H1 (cell line): ENCODE results near the gene CSRP1. TPM values are rescaled to one million over a fixed set of nuclear protein-coding genes. Genes with fewer than 3 reads are reported as not detected.

Experiments
- CTCF ChIA-PET: fragments of 300-600 bp; sonication (Branson Sonifier 250); formaldehyde crosslinking; loops from one replicate; lab custom pipeline; 2021; ENCODE audit not compliant: partially characterized antibody; lab: Charles Lee
- POLR2A ChIA-PET: fragments of 300-600 bp; sonication (Branson Sonifier 250); formaldehyde crosslinking; loops from one replicate; lab custom pipeline; 2021; ENCODE audit warnings: inconsistent platforms; ENCODE audit not compliant: partially characterized antibody; lab: Charles Lee
- DNase-seq, 2 experiments: peaks; one replicate each; pipeline versions ENCODE4 v3.0.0 to v3.0.0-alpha.2; 2010 to 2022; ENCODE audit warnings: low spot score in 2 of 2, low read depth in 1 of 2, mixed read lengths in 1 of 2
- FAIRE-seq: peaks from 2 replicates; lab custom pipeline; 2011; peaks lifted over from hg19 to GRCh38; lab: Jason Lieb, UNC
- H2AFZ ChIP-seq: 2 replicates; pipeline ENCODE4 v1.8.1; 2012; ENCODE audit warnings: low read length, inconsistent platforms
- H2AK5ac ChIP-seq: 2 replicates; pipeline ENCODE4 v1.6.1; 2013; ENCODE audit warnings: low read depth, low read length
- H2BK120ac ChIP-seq: replicated peaks from 2 replicates; pipeline ENCODE3; 2013; ENCODE audit warnings: low read depth, low read length, inconsistent platforms
- H2BK12ac ChIP-seq: 2 replicates; pipeline ENCODE4 v1.6.1; 2013; ENCODE audit warnings: low read depth, low read length
- H2BK15ac ChIP-seq: 2 replicates; pipeline ENCODE4 v1.6.1; 2013; ENCODE audit warnings: low read length
- H2BK20ac ChIP-seq: 2 replicates; pipeline ENCODE4 v1.6.1; 2013; ENCODE audit warnings: low read length
- H2BK5ac ChIP-seq: 2 replicates; pipeline ENCODE4 v1.6.1; 2013; ENCODE audit warnings: low read depth, low read length
- H3K14ac ChIP-seq: 2 replicates; pipeline ENCODE4 v1.6.1; 2013; ENCODE audit warnings: inconsistent platforms; ENCODE audit not compliant: insufficient read length
- H3K18ac ChIP-seq: 2 replicates; pipeline ENCODE4 v1.6.1; 2013; ENCODE audit warnings: low read length; ENCODE audit errors: extremely low read depth
- H3K23ac ChIP-seq: 2 replicates; pipeline ENCODE4 v1.6.1; 2013; ENCODE audit warnings: inconsistent platforms; ENCODE audit not compliant: insufficient read length
- H3K23me2 ChIP-seq: 2 replicates; pipeline ENCODE4 v1.6.1; 2013; ENCODE audit warnings: low read depth, low read length
- H3K27ac ChIP-seq: 2 replicates; pipeline ENCODE4 v1.6.1; 2011; ENCODE audit warnings: low read depth, low read length, inconsistent platforms
- H3K27me3 ChIP-seq, 4 experiments: replicated peaks in 1 of 4; 1 replicate in 1 of 4; 2 replicates in 3 of 4; pipeline versions ENCODE4 v1.6.1 to v1.8.1; 2011 to 2013; ENCODE audit warnings: low read length in 3 of 4, mild to moderate bottlenecking in 3 of 4, inconsistent platforms in 2 of 4, mixed read lengths in 2 of 4, moderate library complexity in 1 of 4; ENCODE audit not compliant: control insufficient read depth in 3 of 4, insufficient read depth in 3 of 4; ENCODE audit errors: extremely low read depth in 1 of 4
- H3K36me3 ChIP-seq, 4 experiments: 2 replicates each; pipeline versions ENCODE4 v1.6.1 to v1.8.1; 2011 to 2013; ENCODE audit warnings: mild to moderate bottlenecking in 4 of 4, low read length in 3 of 4, moderate library complexity in 2 of 4, control low read depth in 1 of 4, inconsistent platforms in 1 of 4; ENCODE audit not compliant: insufficient read depth in 4 of 4, control insufficient read depth in 2 of 4
- H3K4ac ChIP-seq: replicated peaks from 2 replicates; pipeline ENCODE3; 2013; ENCODE audit warnings: low read length, low read depth, mixed read lengths, inconsistent platforms; ENCODE audit not compliant: insufficient read length
- H3K4me1 ChIP-seq, 4 experiments: replicated peaks in 1 of 4; 1 replicate in 1 of 4; 2 replicates in 3 of 4; pipeline versions ENCODE4 v1.6.1 to v1.8.1; 2011 to 2013; ENCODE audit warnings: low read length in 3 of 4, inconsistent platforms in 2 of 4, mixed read lengths in 1 of 4; ENCODE audit not compliant: insufficient read depth in 4 of 4, control insufficient read depth in 3 of 4
- H3K4me2 ChIP-seq, 2 experiments: 2 replicates each; pipeline versions ENCODE4 v1.6.1 to v1.8.1; 2011 to 2013; ENCODE audit warnings: low read depth in 2 of 2, low read length in 2 of 2, control low read depth in 1 of 2, inconsistent platforms in 1 of 2, mild to moderate bottlenecking in 1 of 2; ENCODE audit not compliant: insufficient read depth in 1 of 2
- H3K4me3 ChIP-seq, 4 experiments: fragments of 200-600, 300-600 bp in 1 of 4; sonication (generic), shearing (Covaris generic), sonication (Bioruptor Twin) in 1 of 4; 2 replicates each; pipeline versions ENCODE4 v1.5.1 to v1.8.1; 2011 to 2016; ENCODE audit warnings: low read length in 4 of 4, low read depth in 3 of 4, control low read depth in 2 of 4, inconsistent platforms in 2 of 4, mild to moderate bottlenecking in 2 of 4, mixed read lengths in 1 of 4, moderate library complexity in 1 of 4; ENCODE audit not compliant: insufficient read depth in 2 of 4; ENCODE audit errors: extremely low read depth in 1 of 4
- H3K56ac ChIP-seq: replicated peaks from 2 replicates; pipeline ENCODE3; 2013; ENCODE audit warnings: low read depth, mild to moderate bottlenecking, mixed read lengths, low read length, inconsistent platforms; ENCODE audit not compliant: insufficient read length
- H3K79me1 ChIP-seq: 2 replicates; pipeline ENCODE4 v1.6.1; 2013; ENCODE audit warnings: low read depth, low read length, control low read depth
- H3K79me2 ChIP-seq, 2 experiments: 2 replicates each; pipeline versions ENCODE4 v1.6.1 to v1.8.1; 2012 to 2013; ENCODE audit warnings: low read length in 2 of 2, mild to moderate bottlenecking in 2 of 2, inconsistent platforms in 1 of 2; ENCODE audit not compliant: insufficient read depth in 2 of 2, control insufficient read depth in 1 of 2
- H3K9ac ChIP-seq, 4 experiments: replicated peaks in 1 of 4; 1 replicate in 1 of 4; 2 replicates in 3 of 4; pipeline versions ENCODE4 v1.6.1 to v1.8.1; 2011 to 2013; ENCODE audit warnings: low read depth in 3 of 4, low read length in 3 of 4, control low read depth in 2 of 4, mild to moderate bottlenecking in 2 of 4, moderate library complexity in 2 of 4, inconsistent platforms in 1 of 4; ENCODE audit errors: extremely low read depth in 1 of 4
- H3K9me3 ChIP-seq, 2 experiments: 2 replicates each; pipeline versions ENCODE4 v1.6.1 to v1.8.1; 2012 to 2013; ENCODE audit warnings: mild to moderate bottlenecking in 2 of 2, moderate library complexity in 2 of 2, control low read depth in 1 of 2, inconsistent platforms in 1 of 2, low read depth in 1 of 2, low read length in 1 of 2, mixed read lengths in 1 of 2; ENCODE audit not compliant: insufficient read depth in 2 of 2
- H4K20me1 ChIP-seq, 2 experiments: replicated peaks in 1 of 2; 2 replicates each; pipeline versions ENCODE3 to v1.8.1; 2011 to 2013; ENCODE audit warnings: inconsistent platforms in 2 of 2, low read length in 2 of 2, mild to moderate bottlenecking in 1 of 2; ENCODE audit not compliant: insufficient read depth in 2 of 2, control insufficient read depth in 1 of 2
- H4K5ac ChIP-seq: 2 replicates; pipeline ENCODE4 v1.6.1; 2013; ENCODE audit warnings: low read length, low read depth, mixed read lengths, inconsistent platforms; ENCODE audit not compliant: insufficient read length
- H4K8ac ChIP-seq: 2 replicates; pipeline ENCODE4 v1.8.0; 2013; ENCODE audit warnings: mild to moderate bottlenecking, moderate library complexity, low read length, inconsistent platforms; ENCODE audit not compliant: insufficient read depth; ENCODE audit errors: extremely low read depth
- H4K91ac ChIP-seq: replicated peaks from 2 replicates; pipeline ENCODE3; 2013; ENCODE audit warnings: low read length, mixed read lengths, inconsistent platforms; ENCODE audit not compliant: insufficient read length
- FOSL1 ChIP-seq: IDR thresholded peaks from 2 replicates; pipeline ENCODE4 v1.6.1; 2011; ENCODE audit warnings: mild to moderate bottlenecking, low read depth, low read length, moderate library complexity; ENCODE audit not compliant: insufficient read depth
- HDAC2 ChIP-seq, 2 experiments: fragments of 300-600 bp in 1 of 2; sonication (generic) in 1 of 2; IDR thresholded peaks; 2 replicates each; pipeline ENCODE4 v1.6.1; 2011 to 2012; ENCODE audit warnings: low read depth in 2 of 2, low read length in 2 of 2, mild to moderate bottlenecking in 2 of 2, moderate library complexity in 2 of 2, borderline replicate concordance in 1 of 2, inconsistent platforms in 1 of 2
- JUND ChIP-seq: IDR thresholded peaks from 2 replicates; pipeline ENCODE4 v1.6.1; 2011; ENCODE audit warnings: mild to moderate bottlenecking, improper control_type of control experiment, low read length
- KDM4A ChIP-seq: IDR thresholded peaks from one replicate; pipeline ENCODE4 v1.7.1; 2012; ENCODE audit warnings: low read depth, mild to moderate bottlenecking, moderate library complexity, low read length, inconsistent platforms; ENCODE audit not compliant: severe bottlenecking
- MAX ChIP-seq: IDR thresholded peaks from 2 replicates; pipeline ENCODE4 v1.6.1; 2012; ENCODE audit warnings: inconsistent platforms
- RFX5 ChIP-seq: IDR thresholded peaks from 2 replicates; pipeline ENCODE4 v1.6.1; 2011; ENCODE audit warnings: low read depth, low read length, improper control_type of control experiment, borderline replicate concordance
- SAP30 ChIP-seq: fragments of 300-600 bp; sonication (generic); IDR thresholded peaks from 2 replicates; pipeline ENCODE4 v1.7.1; 2012; ENCODE audit warnings: low read length, moderate library complexity, mild to moderate bottlenecking, inconsistent platforms; ENCODE audit not compliant: insufficient read depth, insufficient replicate concordance
- SIRT6 ChIP-seq: IDR thresholded peaks from one replicate; pipeline ENCODE4 v1.7.1; 2012; ENCODE audit warnings: low read length, inconsistent platforms
- TAF1 ChIP-seq: IDR thresholded peaks from 2 replicates; pipeline ENCODE4 v1.6.1; 2011; ENCODE audit warnings: mild to moderate bottlenecking, low read depth, low read length
- TAF7 ChIP-seq: optimal IDR thresholded peaks from 2 replicates; pipeline ENCODE3; 2011; ENCODE audit warnings: low read depth, mild to moderate bottlenecking, inconsistent platforms, low read length, moderate library complexity, borderline replicate concordance
- USF2 ChIP-seq: IDR thresholded peaks from 2 replicates; pipeline ENCODE4 v1.6.1; 2011; ENCODE audit warnings: low read length, improper control_type of control experiment
- WGBS, 2 experiments: shearing (Covaris generic) in 1 of 2; methylation state at CpG; one replicate each; pipeline versions ENCODE4 v1.1.6 to v1.1.7; 2013 to 2015; ENCODE audit warnings: low lambda C conversion rate in 2 of 2, mixed read lengths in 2 of 2, inconsistent platforms in 1 of 2, low coverage in 1 of 2, missing lambda C conversion rate in 1 of 2; ENCODE audit not compliant: insufficient replicate concordance in 2 of 2, insufficient coverage in 1 of 2, insufficient read length in 1 of 2; ENCODE audit errors: extremely low coverage in 1 of 2, missing lambda C conversion rate in 1 of 2; 5-methylcytosine and 5-hydroxymethylcytosine counted together
- polyA plus RNA-seq, 7 experiments: library from polyadenylated mRNA; depleted of rRNA in 3 of 7; stranded (reverse) in 5 of 7; unstranded in 2 of 7; fragments of >200 nt in 5 of 7; fragments of 200-250 nt in 2 of 7; gene quantifications; 1 replicate in 5 of 7; 2 replicates in 1 of 7; 4 replicates in 1 of 7; pipeline versions ENCODE4 v1.2.1 to v1.2.3, GENCODE V29; 2011 to 2013; ENCODE audit warnings: missing spikeins in 2 of 7, mixed read lengths in 2 of 7
- total RNA-seq: library from RNA; stranded (reverse); fragmentation: NEBNext Ultra II Directional; extraction: Animal tissue kit (Norgen Biotek cat#: 25700); gene quantifications from 2 replicates; pipeline ENCODE4 v1.2.1, GENCODE V29; 2021

The CSRP1 gene
- total and polyA plus RNA-seq, 2 of the 8 experiments (the other 6 are each of a cell fraction or from before 2014, with no cell fraction given) = 14.2 to 22.3 TPM

- Histone ChIP-seq H3K27me3 (peaks cover 3 to 33% (median 21%) of the 10 kb centered on the region in 4 experiments), H3K9ac (no peak overlapping the region), H4K8ac (no peak overlapping the region), H3K4me1 (peaks cover 9 to 24% (median 17%) of the 10 kb centered on the region in 4 experiments), H3K4me3 (peak overlapping the region in 2 of 4 experiments; percentile 36 to 61; a peak in 2 of 8 replicates), H2AK5ac (peak overlapping the region; percentile 79; the same call in 1 of the 2 replicates), H3K36me3 (no peaks in the 10 kb centered on the region), H3K18ac (no peak overlapping the region), H3K79me2 (no peaks in the 10 kb centered on the region), H2BK20ac (no peak overlapping the region), H3K14ac (no peak overlapping the region), H2BK15ac (no peak overlapping the region), H3K23ac (no peak overlapping the region), H3K56ac (no peak overlapping the region), H2AFZ (0 out of 2 replicates have a peak overlapping the region, but pooled peaks have one; percentile 42), H3K4ac (no peak overlapping the region), H3K4me2 (peak overlapping the region; percentile 70 to 71; a peak in 3 of 4 replicates), H4K91ac (no peak overlapping the region), H2BK12ac (peak overlapping the region; percentile 96), H3K79me1 (no peaks in the 10 kb centered on the region), H4K5ac (no peak overlapping the region), H4K20me1 (no peaks in the 10 kb centered on the region), H2BK120ac (no peak overlapping the region), H3K23me2 (peaks cover 8% of the 10 kb centered on the region; the same call in 1 of the 2 replicates), H2BK5ac (no peak overlapping the region), H3K27ac (no peak overlapping the region), H3K9me3 (no peaks in the 10 kb centered on the region)
- ChIA-PET CTCF (interaction anchor here (0.9 to 27.5 kb wide), 7 partner anchors 12 to 71 kb away, joined by 3 to 929 read pairs (median 3); partner anchors contain the start of gene NAV1), POLR2A (interaction anchor here (1.3 to 1.4 kb wide), 2 partner anchors 10 to 26 kb away, joined by 3 to 4 read pairs; no protein-coding TSS in a partner anchor)
- no peak for FAIRE-seq
- WGBS, 2 experiments = 82% methylated on average over 3 of the region's 3 CpGs; no CpG with 5 or more reads in 1 of the 2 experiments
- DNase-seq = no peak
- TF ChIP-seq JUND (no peak), RFX5 (no peak), TAF7 (no peak), KDM4A (no peak), USF2 (no peak), MAX (no peak), SAP30 (no peak), HDAC2 (IDR thresholded peaks at IDR 0.05; ENCODE audit: borderline replicate concordance in 1 of 2, low read depth in 2 of 2, low read length in 2 of 2) (no peak), FOSL1 (no peak), SIRT6 (no peak), TAF1 (no peak)
Measured at GRCh38 chr1:201506092-201506491, 831 bp downstream of the CSRP1 start.
